GM23248 (cell line): ENCODE measurements around the gene TMEM151B. TPM values are rescaled to one million over a fixed set of nuclear protein-coding genes. Genes with fewer than 3 reads are reported as not detected.

Experiments used
- DNase-seq: peaks from one replicate; pipeline ENCODE4 v3.0.0-alpha.2; 2015
- H2AFZ ChIP-seq: fragments of 200-600 bp; sonication (generic); 2 replicates; pipeline ENCODE4 v1.6.1; 2016; ENCODE audit warnings: antibody characterized with exemption
- H3F3A ChIP-seq: fragments of 200-600 bp; sonication (generic); 2 replicates; pipeline ENCODE4 v1.6.1; 2016; ENCODE audit warnings: mild to moderate bottlenecking, antibody characterized with exemption, mixed run types; ENCODE audit not compliant: insufficient read depth
- H3K27ac ChIP-seq: fragments of 200-600 bp; sonication (generic); 2 replicates; pipeline ENCODE4 v1.5.1; 2016; ENCODE audit warnings: mild to moderate bottlenecking
- H3K27me3 ChIP-seq: fragments of 200-600 bp; sonication (generic); replicated peaks from 2 replicates; pipeline ENCODE4 v1.6.1; 2016; ENCODE audit warnings: mild to moderate bottlenecking; ENCODE audit not compliant: insufficient read depth
- H3K36me3 ChIP-seq: fragments of 200-600 bp; sonication (generic); 2 replicates; pipeline ENCODE4 v1.6.1; 2016; ENCODE audit warnings: low read depth, mild to moderate bottlenecking
- H3K4me1 ChIP-seq: fragments of 200-600 bp; sonication (generic); 2 replicates; pipeline ENCODE4 v1.6.1; 2016; ENCODE audit warnings: mild to moderate bottlenecking; ENCODE audit not compliant: insufficient read depth
- H3K4me2 ChIP-seq: fragments of 200-600 bp; sonication (generic); one replicate; pipeline ENCODE4 v1.6.1; 2016; ENCODE audit warnings: mild to moderate bottlenecking; ENCODE audit not compliant: unreplicated experiment
- H3K4me3 ChIP-seq: fragments of 200-600 bp; sonication (generic); 2 replicates; pipeline ENCODE4 v1.5.1; 2016; ENCODE audit warnings: mild to moderate bottlenecking
- H3K79me2 ChIP-seq: fragments of 200-600 bp; sonication (generic); 2 replicates; pipeline ENCODE4 v1.6.1; 2016; ENCODE audit warnings: mild to moderate bottlenecking; ENCODE audit not compliant: insufficient read depth
- H3K9ac ChIP-seq: fragments of 200-600 bp; sonication (generic); 2 replicates; pipeline ENCODE4 v1.6.1; 2016; ENCODE audit warnings: mild to moderate bottlenecking
- H3K9me2 ChIP-seq: fragments of 200-600 bp; sonication (generic); 2 replicates; pipeline ENCODE4 v1.6.1; 2016; ENCODE audit warnings: mixed run types, mild to moderate bottlenecking, moderate library complexity; ENCODE audit not compliant: insufficient read depth
- H3K9me3 ChIP-seq: fragments of 200-600 bp; sonication (generic); one replicate; pipeline ENCODE4 v1.6.1; 2017; ENCODE audit warnings: low read depth
- H4K20me1 ChIP-seq: fragments of 200-600 bp; sonication (generic); 2 replicates; pipeline ENCODE4 v1.6.0; 2016; ENCODE audit not compliant: insufficient read depth
- EZH2 ChIP-seq: fragments of 200-600 bp; sonication (generic); IDR thresholded peaks from 2 replicates; pipeline ENCODE4 v1.6.1; 2018; ENCODE audit warnings: antibody characterized with exemption, mild to moderate bottlenecking; ENCODE audit not compliant: insufficient read depth, poor library complexity, severe bottlenecking
- EZH2phosphoT487 ChIP-seq: fragments of 200-600 bp; sonication (generic); IDR thresholded peaks from 2 replicates; pipeline ENCODE4 v1.6.1; 2018; ENCODE audit warnings: antibody characterized with exemption, moderate library complexity, mild to moderate bottlenecking, low read depth; ENCODE audit not compliant: insufficient read depth
- WGBS, 2 experiments: methylation state at CpG; one replicate each; pipeline ENCODE4 v1.1.6; 2015 to 2017; ENCODE audit warnings: low lambda C conversion rate in 2 of 2, low coverage in 1 of 2; ENCODE audit errors: missing lambda C conversion rate in 2 of 2; 5-methylcytosine and 5-hydroxymethylcytosine counted together
- in situ Hi-C: fragments of 300-500 bp; cut with MboI; formaldehyde crosslinking; loops from 2 replicates; pipeline ENCODE4 v1.15.0; 2020
- polyA plus RNA-seq: library from polyadenylated mRNA; unstranded; fragments of >200 nt; fragmentation: Nextera tagmentation; extraction: Ambion mirVana; gene quantifications from 2 replicates; pipeline ENCODE4 v1.2.1, GENCODE V29; 2016
- total RNA-seq: library from RNA; depleted of rRNA; stranded (reverse); fragments of >200 nt; shearing (Covaris generic); gene quantifications from 2 replicates; pipeline ENCODE4 v1.2.3, GENCODE V29; 2014

TMEM151B gene
- total and polyA plus RNA-seq, 2 experiments from 2014 or later, result not detected

DNA sequence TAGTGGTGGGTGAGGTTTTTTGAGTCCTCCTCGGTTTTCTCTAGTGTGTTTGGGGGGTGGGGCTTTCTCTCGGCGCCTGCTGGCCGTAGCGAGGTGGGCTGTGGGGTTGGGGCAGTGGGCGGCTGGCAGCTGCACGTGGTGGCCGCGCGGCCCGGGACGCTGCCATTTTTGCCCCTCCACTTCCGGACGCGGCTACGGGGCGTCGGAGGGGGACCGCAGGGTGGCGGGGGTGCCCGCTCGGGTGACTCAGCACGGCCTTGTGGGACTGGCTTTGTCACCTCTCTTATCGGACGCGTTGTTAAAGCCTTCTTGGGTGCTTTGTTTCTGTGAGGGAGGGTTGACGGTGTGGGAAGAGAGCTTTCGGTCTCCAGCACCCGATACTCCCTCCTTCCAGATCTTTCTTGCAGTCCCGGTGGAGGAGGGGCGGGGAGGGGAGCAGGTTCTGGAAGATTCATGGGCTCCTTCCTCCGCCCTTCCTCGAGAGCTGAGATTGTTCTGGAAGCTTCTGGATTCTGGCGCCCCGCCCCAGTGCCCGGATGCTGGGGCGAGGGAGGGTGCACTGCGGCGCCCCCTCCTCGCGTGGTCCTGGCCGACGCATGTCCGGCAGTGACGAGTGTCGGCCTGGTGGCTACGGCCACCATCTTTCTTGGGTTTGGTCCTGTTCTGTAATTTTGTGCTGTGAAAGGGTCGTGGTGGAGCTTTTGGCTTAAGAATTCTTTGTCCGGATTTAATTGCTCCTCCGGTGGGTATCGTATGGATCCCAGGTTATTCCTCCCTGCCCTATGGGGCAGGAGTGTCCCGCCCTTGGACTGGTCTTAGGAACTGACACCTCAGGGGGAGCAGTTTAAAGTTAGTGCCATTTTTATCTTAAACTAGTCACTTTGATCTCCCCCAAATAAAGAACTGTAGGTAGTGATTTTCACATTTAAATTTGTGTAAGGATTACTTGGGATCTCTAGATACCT, 22.6 kb upstream of the TMEM151B start:
- 1% methylated on average over 29 to 52 of the region's 52 CpGs for WGBS, 2 experiments
- H2AFZ ChIP-seq, result no peak overlapping the region; the same call in 1 of the 2 replicates
- peaks cover 57% of the 10 kb centered on the region for H3K79me2 ChIP-seq
- in situ Hi-C loops, result no loop called here
- H3K9me2 ChIP-seq, result no peaks in the 10 kb centered on the region
- H3K27me3 ChIP-seq, result no peaks in the 10 kb centered on the region
- DNase-seq, result peak; percentile 81
- H3F3A ChIP-seq, result peaks cover 54% of the 10 kb centered on the region
- peak overlapping the region; percentile 100 for H3K4me3 ChIP-seq
- peak overlapping the region; percentile 99 for H3K9ac ChIP-seq
- no peaks in the 10 kb centered on the region for H3K9me3 ChIP-seq
- TF ChIP-seq EZH2, result no peak
- no peak for TF ChIP-seq EZH2phosphoT487
- H3K4me1 ChIP-seq, result peaks cover 19% of the 10 kb centered on the region
- H4K20me1 ChIP-seq, result peaks cover 40% of the 10 kb centered on the region; the same call in 1 of the 2 replicates
- peaks cover 47% of the 10 kb centered on the region for H3K36me3 ChIP-seq
- peak overlapping the region; percentile 100 for H3K4me2 ChIP-seq
- peak overlapping the region; percentile 93 for H3K27ac ChIP-seq

DNA sequence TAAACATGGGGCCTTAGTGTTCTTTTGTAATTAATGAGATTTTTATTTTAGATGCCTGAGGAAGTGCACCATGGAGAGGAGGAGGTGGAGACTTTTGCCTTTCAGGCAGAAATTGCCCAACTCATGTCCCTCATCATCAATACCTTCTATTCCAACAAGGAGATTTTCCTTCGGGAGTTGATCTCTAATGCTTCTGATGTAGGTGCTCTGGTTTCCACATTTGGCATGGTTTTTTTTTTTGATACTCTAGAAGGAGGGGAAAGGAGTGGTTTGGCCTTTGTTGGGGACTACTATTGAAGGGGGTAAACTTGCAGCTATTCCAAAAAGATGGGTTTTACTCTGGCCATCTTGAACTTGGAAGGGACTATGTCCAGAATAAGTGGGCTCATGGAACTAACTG, 21.7 kb upstream of the TMEM151B start:
- Histone ChIP-seq H3K9ac (peak overlapping the region; percentile 99), H3K36me3 (peaks cover 56% of the 10 kb centered on the region), H3K27me3 (no peaks in the 10 kb centered on the region), H3K4me1 (peaks cover 19% of the 10 kb centered on the region), H3K9me3 (no peaks in the 10 kb centered on the region), H3F3A (peaks cover 63% of the 10 kb centered on the region), H3K79me2 (peaks cover 67% of the 10 kb centered on the region), H3K4me3 (peak overlapping the region; percentile 100), H3K9me2 (no peaks in the 10 kb centered on the region), H4K20me1 (peaks cover 40% of the 10 kb centered on the region; the same call in 1 of the 2 replicates), H3K4me2 (peak overlapping the region; percentile 100), H3K27ac (peak overlapping the region; percentile 93), H2AFZ (no peak overlapping the region)
- TF ChIP-seq EZH2phosphoT487 (no peak), EZH2 (no peak)
- no peak for DNase-seq
- 0 to 9% methylated on average over 1 of the region's 1 CpG for WGBS, 2 experiments
- in situ Hi-C loops, result no loop called here

DNA sequence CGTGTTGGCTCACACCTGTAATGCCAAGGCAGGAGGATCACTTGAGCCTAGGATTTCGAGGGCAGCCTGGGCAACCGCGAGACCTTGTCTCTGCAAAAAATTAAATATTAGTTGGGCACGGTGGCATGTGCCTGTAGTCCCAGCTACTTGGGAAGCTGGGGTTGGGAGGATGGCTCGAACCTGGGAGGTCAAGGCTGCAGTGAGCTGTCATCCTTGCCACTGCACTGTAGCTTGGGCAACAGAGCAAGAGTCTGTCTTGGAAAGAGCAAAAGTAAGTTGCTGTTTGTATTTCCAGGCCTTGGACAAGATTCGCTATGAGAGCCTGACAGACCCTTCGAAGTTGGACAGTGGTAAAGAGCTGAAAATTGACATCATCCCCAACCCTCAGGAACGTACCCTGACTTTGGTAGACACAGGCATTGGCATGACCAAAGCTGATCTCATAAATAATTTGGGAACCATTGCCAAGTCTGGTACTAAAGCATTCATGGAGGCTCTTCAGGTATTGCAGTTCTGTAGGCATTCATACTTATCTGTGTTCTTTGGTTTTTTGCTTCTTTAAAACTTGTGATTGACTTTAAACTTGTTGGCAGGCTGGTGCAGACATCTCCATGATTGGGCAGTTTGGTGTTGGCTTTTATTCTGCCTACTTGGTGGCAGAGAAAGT, 21.0 kb upstream of the TMEM151B start:
- Histone ChIP-seq H4K20me1 (peaks cover 40% of the 10 kb centered on the region; the same call in 1 of the 2 replicates), H2AFZ (no peak overlapping the region), H3K27me3 (no peaks in the 10 kb centered on the region), H3K79me2 (peaks cover 70% of the 10 kb centered on the region), H3K4me2 (peak overlapping the region; percentile 100), H3K36me3 (peaks cover 62% of the 10 kb centered on the region), H3K9me3 (no peaks in the 10 kb centered on the region), H3K4me3 (peak overlapping the region; percentile 100), H3K4me1 (peaks cover 19% of the 10 kb centered on the region), H3F3A (peaks cover 68% of the 10 kb centered on the region), H3K9me2 (no peaks in the 10 kb centered on the region), H3K9ac (peak overlapping the region; percentile 99), H3K27ac (peak overlapping the region; percentile 93)
- no peak for DNase-seq
- WGBS, 2 experiments, result 77 to 78% methylated on average over 9 of the region's 9 CpGs
- in situ Hi-C loops, result no loop called here
- TF ChIP-seq EZH2 (no peak), EZH2phosphoT487 (no peak)

DNA sequence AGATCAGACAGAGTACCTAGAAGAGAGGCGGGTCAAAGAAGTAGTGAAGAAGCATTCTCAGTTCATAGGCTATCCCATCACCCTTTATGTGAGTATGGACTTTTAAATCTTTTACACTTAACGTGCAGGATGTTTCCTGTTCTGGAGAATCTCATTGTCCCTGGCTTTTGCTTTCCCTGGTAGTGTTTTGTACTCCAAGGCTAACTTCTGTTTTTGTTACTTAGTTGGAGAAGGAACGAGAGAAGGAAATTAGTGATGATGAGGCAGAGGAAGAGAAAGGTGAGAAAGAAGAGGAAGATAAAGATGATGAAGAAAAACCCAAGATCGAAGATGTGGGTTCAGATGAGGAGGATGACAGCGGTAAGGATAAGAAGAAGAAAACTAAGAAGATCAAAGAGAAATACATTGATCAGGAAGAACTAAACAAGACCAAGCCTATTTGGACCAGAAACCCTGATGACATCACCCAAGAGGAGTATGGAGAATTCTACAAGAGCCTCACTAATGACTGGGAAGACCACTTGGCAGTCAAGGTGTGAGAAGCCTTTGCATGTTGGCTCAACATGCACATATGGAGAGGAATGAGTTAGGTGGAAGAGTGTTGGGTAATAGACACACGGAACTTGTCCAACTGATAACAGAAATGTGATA, 20.1 kb upstream of the TMEM151B start:
- Histone ChIP-seq H3F3A (peaks cover 74% of the 10 kb centered on the region), H3K9ac (no peak overlapping the region), H3K79me2 (peaks cover 80% of the 10 kb centered on the region), H3K27me3 (no peaks in the 10 kb centered on the region), H3K4me2 (no peak overlapping the region), H3K36me3 (peaks cover 65% of the 10 kb centered on the region), H4K20me1 (peaks cover 40% of the 10 kb centered on the region; the same call in 1 of the 2 replicates), H3K4me3 (no peak overlapping the region), H3K9me3 (no peaks in the 10 kb centered on the region), H2AFZ (no peak overlapping the region), H3K4me1 (peaks cover 19% of the 10 kb centered on the region), H3K9me2 (no peaks in the 10 kb centered on the region), H3K27ac (peak overlapping the region; percentile 30; the same call in 1 of the 2 replicates)
- TF ChIP-seq EZH2phosphoT487 (no peak), EZH2 (no peak)
- no peak for DNase-seq
- in situ Hi-C loops, result no loop called here
- WGBS, 2 experiments, result 58 to 64% methylated on average over 6 of the region's 6 CpGs
